ENCODE results near the gene SH2D6.
A peak's percentile ranks its signal among the peaks of the same experiment; 100 is the strongest.

Gene SH2D6

GRCh38 chr2:85401464-85401805 is 17.1 kb upstream of the SH2D6 start:
- Histone ChIP-seq H3K4me1 (ENCODE audit: control insufficient read depth in 1 of 2, insufficient read depth in 2 of 2, low read length in 2 of 2) (peaks cover 17 to 19% of the 10 kb centered on the region in 2 experiments), H3K14ac (ENCODE audit: low read length) (no peak overlapping the region), H3K79me1 (ENCODE audit: low read length) (peaks cover under 1% of the 10 kb centered on the region), H3K36me3 (ENCODE audit: control insufficient read depth in 1 of 2, insufficient read depth in 2 of 2, low read length in 2 of 2) (peaks cover 33 to 36% of the 10 kb centered on the region in 2 experiments), H3K4ac (ENCODE audit: low read depth, low read length) (no peak overlapping the region), H4K91ac (ENCODE audit: low read depth, low read length) (no peak overlapping the region), H3K27me3 (ENCODE audit: insufficient read depth, low read length) (no peaks in the 10 kb centered on the region), H2BK12ac (ENCODE audit: low read length) (no peak overlapping the region), H2BK120ac (ENCODE audit: insufficient read depth, low read length, poor library complexity) (no peak overlapping the region), H2AK5ac (ENCODE audit: low read length) (no peak overlapping the region), H4K8ac (ENCODE audit: low read depth, low read length) (no peak overlapping the region), H3K4me3 (ENCODE audit: low read depth, low read length) (no peak overlapping the region), H3K27ac (ENCODE audit: low read depth, low read length) (no peak overlapping the region), H4K12ac (ENCODE audit: low read depth, low read length) (no peak overlapping the region), H2AFZ (ENCODE audit: insufficient read depth, low read length, poor library complexity) (no peak overlapping the region), H3K9me3 (ENCODE audit: insufficient read depth, low read depth, low read length) (no peaks in the 10 kb centered on the region), H3K4me2 (ENCODE audit: low read length) (no peak overlapping the region), H2BK5ac (ENCODE audit: low read depth, low read length, poor library complexity) (no peak overlapping the region), H3K23ac (ENCODE audit: low read length) (no peak overlapping the region), H3K18ac (ENCODE audit: low read length) (no peak overlapping the region), H3K9ac (ENCODE audit: low read length) (no peak overlapping the region), H3K79me2 (ENCODE audit: control insufficient read depth, insufficient read depth, low read length, poor library complexity) (no peaks in the 10 kb centered on the region)
- no CpG with 5 or more reads among the region's 7 CpGs for WGBS (ENCODE audit: extremely low coverage, insufficient coverage, insufficient read length)
- no peak for DNase-seq

GRCh38 chr2:85401844-85402243 is 16.7 kb upstream of the SH2D6 start:
- H3K36me3 ChIP-seq (ENCODE audit: control insufficient read depth in 1 of 2, insufficient read depth in 2 of 2, low read length in 2 of 2), result peaks cover 33 to 36% of the 10 kb centered on the region in 2 experiments
- no peak overlapping the region for H3K14ac ChIP-seq (ENCODE audit: low read length)
- WGBS (ENCODE audit: extremely low coverage, insufficient coverage, insufficient read length), result no CpG with 5 or more reads among the region's 8 CpGs
- H3K18ac ChIP-seq (ENCODE audit: low read length), result no peak overlapping the region
- H3K9ac ChIP-seq (ENCODE audit: low read length), result no peak overlapping the region
- H4K12ac ChIP-seq (ENCODE audit: low read depth, low read length), result no peak overlapping the region
- H4K91ac ChIP-seq (ENCODE audit: low read depth, low read length), result no peak overlapping the region
- no peaks in the 10 kb centered on the region for H3K27me3 ChIP-seq (ENCODE audit: insufficient read depth, low read length)
- no peak overlapping the region for H2BK12ac ChIP-seq (ENCODE audit: low read length)
- H3K27ac ChIP-seq (ENCODE audit: low read depth, low read length), result no peak overlapping the region
- no peaks in the 10 kb centered on the region for H3K79me2 ChIP-seq (ENCODE audit: control insufficient read depth, insufficient read depth, low read length, poor library complexity)
- no peak overlapping the region for H2BK120ac ChIP-seq (ENCODE audit: insufficient read depth, low read length, poor library complexity)
- no peaks in the 10 kb centered on the region for H3K9me3 ChIP-seq (ENCODE audit: insufficient read depth, low read depth, low read length)
- no peaks in the 10 kb centered on the region for H3K79me1 ChIP-seq (ENCODE audit: low read length)
- H3K23ac ChIP-seq (ENCODE audit: low read length), result no peak overlapping the region
- H2AK5ac ChIP-seq (ENCODE audit: low read length), result no peak overlapping the region
- H3K4me2 ChIP-seq (ENCODE audit: low read length), result no peak overlapping the region
- no peak for DNase-seq
- no peak overlapping the region for H3K4me3 ChIP-seq (ENCODE audit: low read depth, low read length)
- H4K8ac ChIP-seq (ENCODE audit: low read depth, low read length), result no peak overlapping the region
- no peak overlapping the region for H3K4ac ChIP-seq (ENCODE audit: low read depth, low read length)
- H2BK5ac ChIP-seq (ENCODE audit: low read depth, low read length, poor library complexity), result no peak overlapping the region
- H2AFZ ChIP-seq (ENCODE audit: insufficient read depth, low read length, poor library complexity), result no peak overlapping the region
- peaks cover 15% of the 10 kb centered on the region in 2 experiments for H3K4me1 ChIP-seq (ENCODE audit: control insufficient read depth in 1 of 2, insufficient read depth in 2 of 2, low read length in 2 of 2)

- H3K27ac ChIP-seq (ENCODE audit: low read depth, low read length), result no peak overlapping the region
- peak; percentile 96 to 97 for DNase-seq
- H3K9ac ChIP-seq (ENCODE audit: low read length), result no peak overlapping the region
- no peak overlapping the region for H4K12ac ChIP-seq (ENCODE audit: low read depth, low read length)
- no peak overlapping the region for H2AK5ac ChIP-seq (ENCODE audit: low read length)
- no peak overlapping the region for H2BK12ac ChIP-seq (ENCODE audit: low read length)
- no peak overlapping the region for H3K4ac ChIP-seq (ENCODE audit: low read depth, low read length)
- no peak overlapping the region for H3K4me3 ChIP-seq (ENCODE audit: low read depth, low read length)
- H3K27me3 ChIP-seq (ENCODE audit: insufficient read depth, low read length), result no peaks in the 10 kb centered on the region
- no peak overlapping the region for H2BK5ac ChIP-seq (ENCODE audit: low read depth, low read length, poor library complexity)
- no CpG with 5 or more reads among the region's 15 CpGs for WGBS (ENCODE audit: extremely low coverage, insufficient coverage, insufficient read length)
- H4K91ac ChIP-seq (ENCODE audit: low read depth, low read length), result no peak overlapping the region
- H3K9me3 ChIP-seq (ENCODE audit: insufficient read depth, low read depth, low read length), result no peaks in the 10 kb centered on the region
- H3K4me1 ChIP-seq (ENCODE audit: control insufficient read depth in 1 of 2, insufficient read depth in 2 of 2, low read length in 2 of 2), result peaks cover 13 to 21% of the 10 kb centered on the region in 2 experiments
- H4K8ac ChIP-seq (ENCODE audit: low read depth, low read length), result no peak overlapping the region
- no peak overlapping the region for H3K14ac ChIP-seq (ENCODE audit: low read length)
- H3K18ac ChIP-seq (ENCODE audit: low read length), result no peak overlapping the region
- H3K79me1 ChIP-seq (ENCODE audit: low read length), result no peaks in the 10 kb centered on the region
- no peak overlapping the region for H3K4me2 ChIP-seq (ENCODE audit: low read length)
- H3K23ac ChIP-seq (ENCODE audit: low read length), result no peak overlapping the region
- H3K79me2 ChIP-seq (ENCODE audit: control insufficient read depth, insufficient read depth, low read length, poor library complexity), result no peaks in the 10 kb centered on the region
- no peak overlapping the region for H2AFZ ChIP-seq (ENCODE audit: insufficient read depth, low read length, poor library complexity)
- H3K36me3 ChIP-seq (ENCODE audit: control insufficient read depth in 1 of 2, insufficient read depth in 2 of 2, low read length in 2 of 2), result peaks cover 14 to 16% of the 10 kb centered on the region in 2 experiments
- H2BK120ac ChIP-seq (ENCODE audit: insufficient read depth, low read length, poor library complexity), result no peak overlapping the region
Observed at GRCh38 chr2:85405201-85406059, 13.1 kb upstream of the SH2D6 start.

GRCh38 chr2:85409845-85410583 is 8.5 kb upstream of the SH2D6 start, which contains the start of gene CAPG:
CAPG (minus strand) TSS chr2:85410366; CDS start chr2:85402145, 8,221 bp downstream.
- no peak within 1 kb of the TSS for H3K4me3 ChIP-seq (ENCODE audit: low read depth, low read length)
- no peak within 1 kb of the TSS for H4K12ac ChIP-seq (ENCODE audit: low read depth, low read length)
- H3K4ac ChIP-seq (ENCODE audit: low read depth, low read length), result no peak within 1 kb of the TSS
- no peak within 1 kb of the TSS for H2BK12ac ChIP-seq (ENCODE audit: low read length)
- peaks cover 5% of the 10 kb centered on the region for H3K79me1 ChIP-seq (ENCODE audit: low read length)
- H3K27me3 ChIP-seq (ENCODE audit: insufficient read depth, low read length), result no peaks in the 10 kb centered on the region
- peak in 1 of 2 donors; percentile 23 for DNase-seq
- H3K79me2 ChIP-seq (ENCODE audit: control insufficient read depth, insufficient read depth, low read length, poor library complexity), result peaks cover 8% of the 10 kb centered on the region
- H4K91ac ChIP-seq (ENCODE audit: low read depth, low read length), result no peak within 1 kb of the TSS
- no peak within 1 kb of the TSS for H3K14ac ChIP-seq (ENCODE audit: low read length)
- H2AFZ ChIP-seq (ENCODE audit: insufficient read depth, low read length, poor library complexity), result no peak within 1 kb of the TSS
- H4K8ac ChIP-seq (ENCODE audit: low read depth, low read length), result no peak within 1 kb of the TSS
- WGBS (ENCODE audit: extremely low coverage, insufficient coverage, insufficient read length), result no CpG with 5 or more reads among the region's 12 CpGs
- no peak within 1 kb of the TSS for H3K9ac ChIP-seq (ENCODE audit: low read length)
- H3K4me2 ChIP-seq (ENCODE audit: low read length), result no peak within 1 kb of the TSS
- H3K4me1 ChIP-seq (ENCODE audit: control insufficient read depth in 1 of 2, insufficient read depth in 2 of 2, low read length in 2 of 2), result peaks cover 26 to 30% of the 10 kb centered on the region in 2 experiments
- H2AK5ac ChIP-seq (ENCODE audit: low read length), result no peak within 1 kb of the TSS
- peak within 1 kb of the TSS; percentile 34 for H3K18ac ChIP-seq (ENCODE audit: low read length)
- H3K36me3 ChIP-seq (ENCODE audit: control insufficient read depth in 1 of 2, insufficient read depth in 2 of 2, low read length in 2 of 2), result peaks cover 0 to 2% of the 10 kb centered on the region in 2 experiments
- no peaks in the 10 kb centered on the region for H3K9me3 ChIP-seq (ENCODE audit: insufficient read depth, low read depth, low read length)
- no peak within 1 kb of the TSS for H2BK120ac ChIP-seq (ENCODE audit: insufficient read depth, low read length, poor library complexity)
- H2BK5ac ChIP-seq (ENCODE audit: low read depth, low read length, poor library complexity), result no peak within 1 kb of the TSS
- H3K23ac ChIP-seq (ENCODE audit: low read length), result no peak within 1 kb of the TSS
- H3K27ac ChIP-seq (ENCODE audit: low read depth, low read length), result no peak within 1 kb of the TSS
